ELF-1 (cell line): ENCODE data around the gene COL8A1.

Experiments used
- DNase-seq: peaks from one replicate; pipeline ENCODE4 v3.0.0-alpha.2; 2016; ENCODE audit warnings: low read depth, low spot score

The COL8A1 gene

DNA sequence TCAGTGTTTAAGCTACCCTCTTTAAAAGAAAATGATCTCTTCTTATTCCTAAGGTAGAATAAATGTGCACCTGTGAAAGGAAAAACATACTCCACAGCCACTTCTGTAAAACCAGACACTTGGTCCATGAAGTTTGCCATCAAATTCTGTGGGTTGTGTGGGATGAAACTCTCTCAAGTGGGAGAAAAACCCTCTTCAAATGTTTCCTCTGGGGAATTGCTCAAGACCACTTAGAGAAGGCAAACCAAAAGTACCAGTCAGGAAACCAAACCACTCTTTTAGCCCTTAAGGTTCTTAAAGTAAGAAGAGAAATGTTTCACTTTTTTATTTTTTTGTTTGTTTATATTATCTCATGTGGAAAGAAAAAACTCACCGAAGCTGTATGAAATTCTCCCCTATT is 1.2 kb downstream of the COL8A1 start:
- DNase-seq: no peak

DNA sequence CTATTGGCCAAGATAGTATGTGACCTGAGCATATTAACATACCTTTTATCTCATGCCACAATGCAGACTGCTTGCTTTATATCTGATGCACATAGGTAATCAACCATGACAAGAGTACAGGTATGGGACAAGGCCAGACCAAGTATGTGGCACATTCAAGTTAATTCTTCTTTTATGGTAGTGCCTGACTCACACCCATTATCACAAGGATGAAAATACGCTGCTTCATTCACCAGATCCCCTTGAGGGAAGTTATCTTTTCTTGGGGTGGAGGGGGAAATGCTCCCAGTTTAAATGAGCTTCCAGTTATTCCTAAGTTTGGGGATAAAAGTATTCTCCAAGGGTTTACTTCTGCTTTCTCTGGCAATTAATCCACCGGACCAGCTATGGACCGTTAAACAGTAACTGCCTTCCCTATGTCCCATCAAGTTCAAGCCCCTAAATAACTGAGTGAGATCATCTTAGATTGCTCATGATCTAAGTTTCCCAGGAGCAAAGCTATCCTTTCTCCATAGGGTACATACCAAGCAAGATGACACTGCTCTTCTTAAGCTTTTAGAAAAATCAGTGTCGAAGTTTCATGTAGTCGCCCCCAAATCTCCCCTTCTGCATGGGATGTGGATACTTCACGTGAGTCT is 1.9 kb downstream of the COL8A1 start:
- DNase-seq: no peak

DNA sequence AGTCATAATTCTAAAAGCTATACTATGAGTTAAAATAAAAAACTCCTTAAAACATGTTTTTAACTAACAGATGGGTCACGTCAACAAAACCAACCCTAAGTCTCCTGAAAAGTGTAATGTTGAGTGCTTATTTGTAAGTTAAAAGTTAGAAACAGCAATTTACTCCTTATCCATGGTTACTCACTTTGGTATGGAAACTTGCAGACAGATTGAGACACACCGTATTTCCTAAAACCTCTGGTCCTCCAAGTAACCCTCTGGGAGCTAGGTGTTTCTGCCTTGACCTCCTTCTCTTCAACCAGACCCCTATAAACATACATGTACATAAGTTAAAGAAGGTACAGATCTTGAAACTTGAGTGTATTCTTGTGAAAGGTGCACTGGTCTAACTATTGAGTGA is 3.1 kb downstream of the COL8A1 start:
- no peak for DNase-seq

DNA sequence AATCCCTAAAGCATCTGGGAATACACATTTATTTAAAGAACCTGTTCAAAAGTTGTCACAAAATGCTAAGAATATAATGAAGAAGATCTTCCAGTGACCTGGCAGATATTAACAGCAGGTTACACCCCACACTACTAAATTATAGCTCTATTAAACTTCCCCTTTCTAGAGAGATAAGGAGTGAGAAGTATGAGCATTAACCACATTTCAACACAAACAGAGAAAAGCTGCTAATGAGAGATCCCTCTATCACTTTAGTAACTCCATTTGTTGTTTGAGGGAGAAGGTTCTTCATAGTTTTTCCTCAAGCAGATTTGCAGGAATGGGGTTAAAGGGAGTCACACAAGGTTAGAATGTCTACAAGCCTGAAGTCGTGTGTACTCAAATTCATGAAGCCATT is 3.6 kb downstream of the COL8A1 start:
- DNase-seq: no peak

DNA sequence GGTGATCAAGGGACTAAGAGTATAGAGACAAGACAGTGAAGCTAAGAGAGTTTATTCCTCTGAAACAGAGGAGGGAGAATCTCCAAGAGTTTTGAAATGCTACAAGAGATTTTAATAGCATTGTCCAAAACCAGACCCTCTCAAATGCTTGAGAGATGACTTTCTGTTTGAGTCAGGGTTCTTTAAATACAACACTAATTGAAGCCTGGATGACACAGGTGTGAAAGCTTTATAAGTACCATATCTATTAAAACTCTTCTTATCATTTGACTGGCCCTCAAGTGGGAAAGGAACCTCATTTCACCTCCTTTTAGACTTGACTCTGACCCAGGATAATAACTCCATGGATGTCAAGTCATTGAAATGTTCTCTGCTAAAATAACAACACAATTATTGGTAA is 5.6 kb downstream of the COL8A1 start:
- no peak for DNase-seq

DNA sequence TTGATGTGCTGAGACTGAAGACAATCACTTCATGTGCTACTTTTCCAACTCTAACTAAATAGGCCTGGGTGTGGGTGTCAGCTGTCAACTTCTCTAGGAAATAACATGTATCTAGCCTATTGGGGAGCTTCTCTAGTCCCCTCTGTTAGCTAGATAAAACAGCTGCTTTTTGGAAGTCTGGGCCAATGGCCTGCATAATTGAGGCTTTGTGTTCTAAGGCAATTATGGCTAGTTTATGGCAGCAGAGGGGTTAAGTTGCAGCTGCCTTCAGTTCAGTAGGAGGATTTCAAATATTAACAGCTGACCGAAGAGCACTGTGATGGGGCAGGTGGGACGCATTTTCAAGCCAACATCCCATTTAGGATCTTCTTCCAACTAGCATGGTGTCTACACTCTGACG is 6.4 kb downstream of the COL8A1 start:
- DNase-seq: no peak

DNA sequence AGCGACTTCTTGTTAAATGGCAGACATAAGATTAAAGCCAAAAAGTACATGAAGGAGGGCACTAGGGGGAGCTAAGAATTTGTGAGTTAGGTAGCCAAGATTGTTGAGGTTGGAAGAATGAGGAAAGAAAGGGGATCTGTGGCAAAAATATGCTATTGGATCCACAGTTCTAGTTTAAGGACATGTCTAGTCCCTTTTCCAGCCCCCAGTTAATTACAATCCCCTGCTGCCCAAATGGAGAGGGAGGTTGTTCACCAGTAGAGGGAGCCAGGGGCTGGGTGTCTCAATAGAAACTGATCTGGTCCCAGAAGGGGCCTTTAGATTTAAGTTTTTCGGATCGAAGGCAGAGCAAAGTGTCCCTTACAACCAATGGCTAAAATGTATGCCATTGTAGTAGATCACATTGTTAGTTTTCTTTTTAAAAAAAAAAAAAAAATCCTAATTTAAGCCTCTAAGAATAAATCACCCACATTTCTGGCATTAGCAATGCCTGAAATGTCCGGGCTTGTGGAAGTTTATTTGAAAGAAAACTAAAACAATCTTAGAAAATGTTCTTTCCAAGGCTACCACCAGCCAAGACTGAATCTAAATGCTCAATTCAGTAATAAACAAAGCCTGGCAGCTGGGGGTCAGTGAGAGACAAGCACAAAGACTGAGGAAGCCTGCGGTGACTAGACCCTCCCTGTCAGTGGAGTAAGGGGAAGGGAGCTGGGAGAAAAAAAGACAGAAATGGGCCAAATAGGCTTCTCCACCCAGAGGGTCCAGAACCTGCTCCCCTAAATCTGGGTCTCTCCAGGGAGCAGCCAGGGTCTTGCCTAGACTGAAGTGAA is 7.1 kb downstream of the COL8A1 start:
- DNase-seq: peak; percentile 46

DNA sequence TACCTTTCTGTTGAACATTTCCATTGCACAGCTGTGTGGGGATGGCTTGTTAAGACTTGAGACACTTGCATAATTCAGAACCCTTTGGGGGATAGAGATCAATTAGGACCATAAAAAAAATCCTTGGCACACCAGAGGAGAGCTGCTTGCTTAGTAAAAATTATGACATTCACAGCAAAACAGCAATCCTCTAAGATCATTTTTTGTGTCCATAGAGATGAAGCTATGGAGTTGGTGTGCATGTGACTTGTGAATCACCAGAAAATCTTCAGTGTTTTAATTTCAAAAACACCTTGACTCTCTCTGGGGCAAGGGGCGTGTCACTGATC is 7.7 kb downstream of the COL8A1 start:
- no peak for DNase-seq

DNA sequence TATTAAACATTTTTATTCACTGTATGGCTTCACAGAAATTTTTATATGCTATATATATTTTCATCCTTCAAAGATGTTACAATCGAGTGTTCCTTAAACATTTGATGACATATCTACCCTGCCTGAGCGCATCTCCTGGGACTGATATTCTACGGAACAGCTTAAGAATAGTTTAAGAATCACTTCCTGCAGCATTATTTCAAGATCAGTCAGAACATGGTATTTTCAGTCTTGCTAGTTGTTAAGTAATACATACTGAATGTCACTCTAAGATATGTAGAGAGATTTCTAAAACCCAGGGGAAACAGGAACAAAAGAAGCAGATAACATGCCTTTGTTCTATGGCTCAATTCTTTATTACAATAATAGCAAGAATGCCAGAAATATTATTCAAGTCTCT is 8.7 kb downstream of the COL8A1 start:
- no peak for DNase-seq

DNA sequence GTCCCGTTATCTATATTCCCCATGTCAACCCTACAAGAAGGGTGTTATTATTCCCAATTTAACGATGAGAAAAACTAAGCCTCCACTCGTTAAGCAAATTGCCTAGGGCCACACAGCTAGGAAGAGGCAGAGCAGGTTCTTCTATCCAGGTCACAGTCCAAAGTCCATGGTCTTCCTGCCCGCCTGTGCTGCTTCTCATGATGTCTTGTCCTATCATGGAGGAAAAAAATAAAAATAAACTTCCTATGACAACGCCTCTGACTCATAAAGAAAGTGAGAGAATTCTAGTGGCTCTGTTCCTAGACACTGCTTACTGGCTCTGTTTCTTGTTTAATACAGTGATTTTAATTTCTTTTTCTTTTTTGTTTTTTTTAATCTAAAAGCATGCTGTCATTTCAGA is 9.7 kb downstream of the COL8A1 start:
- DNase-seq: peak; percentile 22

DNA sequence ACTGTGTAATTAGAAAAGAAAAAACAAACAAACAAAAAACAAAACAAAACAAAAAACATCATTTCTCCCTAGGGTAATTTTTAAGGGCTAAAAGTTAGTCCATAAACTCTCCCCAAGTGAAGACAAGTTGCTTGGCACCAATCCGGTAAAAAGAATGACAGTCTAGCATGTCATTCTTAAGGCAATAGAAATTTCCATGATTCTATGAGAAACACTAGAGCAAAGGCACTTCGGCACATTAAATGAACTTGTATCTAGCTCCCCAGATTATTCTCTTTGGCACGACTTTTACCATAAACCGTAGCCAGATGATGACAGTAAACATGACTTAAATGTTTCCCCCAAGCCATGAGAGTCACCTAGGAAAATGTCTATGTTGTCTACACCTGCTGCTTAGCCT is 10.1 kb downstream of the COL8A1 start:
- DNase-seq: no peak

DNA sequence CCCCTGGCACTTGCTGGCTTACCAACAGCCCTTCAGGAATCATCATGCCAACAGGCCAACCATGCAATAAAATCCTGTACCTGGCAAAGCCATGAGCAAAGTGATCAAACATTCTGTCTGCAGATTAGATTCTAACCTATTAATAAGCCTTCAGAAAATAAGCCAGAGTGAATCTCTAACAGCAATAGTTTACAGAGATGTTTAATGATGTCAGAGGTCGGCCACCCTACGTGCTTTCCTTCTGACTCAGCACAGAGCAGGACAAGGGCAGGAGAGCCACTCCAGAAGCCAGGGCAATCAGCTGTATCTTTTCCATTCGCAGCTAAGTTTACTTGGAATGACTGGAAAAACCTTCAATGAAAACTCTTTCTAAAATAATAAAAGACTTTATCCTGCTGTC is 13.1 kb downstream of the COL8A1 start:
- DNase-seq: no peak

DNA sequence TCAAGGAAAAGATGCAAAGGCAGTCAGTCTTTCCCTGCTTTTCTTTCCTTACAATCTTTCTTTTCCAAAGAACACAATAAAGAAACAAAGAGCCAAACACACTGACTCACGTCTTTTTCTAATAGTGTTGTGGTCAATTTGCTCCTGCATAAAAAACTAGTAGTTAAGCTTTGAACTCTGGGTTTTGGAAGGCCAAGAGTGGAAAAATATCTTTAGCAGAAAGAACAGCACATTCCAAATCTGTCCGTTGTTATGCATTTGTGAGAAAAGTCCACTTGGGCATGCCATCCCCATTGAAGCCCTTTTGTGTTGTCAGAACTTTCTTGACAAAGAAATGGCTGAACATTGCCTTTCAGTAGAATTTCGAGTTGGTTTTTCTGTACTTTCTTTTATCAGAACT is 18.2 kb downstream of the COL8A1 start:
- no peak for DNase-seq

DNA sequence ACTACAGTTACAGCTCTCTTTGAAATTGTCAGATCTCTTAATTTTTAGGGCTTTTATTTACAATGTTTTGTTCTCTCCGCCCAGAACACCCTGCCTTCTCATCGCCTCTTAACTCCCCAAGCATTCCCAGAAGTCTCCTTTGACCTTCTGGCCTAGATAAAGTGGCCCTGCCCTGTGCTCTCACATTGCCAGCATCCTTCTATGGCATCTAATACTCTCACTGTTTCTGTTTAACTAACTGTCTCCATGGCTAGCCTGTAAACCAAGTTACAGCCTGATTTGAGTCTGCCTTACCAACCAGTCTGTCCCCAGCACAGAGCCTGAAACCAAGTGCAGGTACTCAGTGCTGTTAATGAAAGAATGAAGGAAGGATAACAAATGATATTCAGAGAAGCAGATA is 19.9 kb downstream of the COL8A1 start:
- DNase-seq: no peak

DNA sequence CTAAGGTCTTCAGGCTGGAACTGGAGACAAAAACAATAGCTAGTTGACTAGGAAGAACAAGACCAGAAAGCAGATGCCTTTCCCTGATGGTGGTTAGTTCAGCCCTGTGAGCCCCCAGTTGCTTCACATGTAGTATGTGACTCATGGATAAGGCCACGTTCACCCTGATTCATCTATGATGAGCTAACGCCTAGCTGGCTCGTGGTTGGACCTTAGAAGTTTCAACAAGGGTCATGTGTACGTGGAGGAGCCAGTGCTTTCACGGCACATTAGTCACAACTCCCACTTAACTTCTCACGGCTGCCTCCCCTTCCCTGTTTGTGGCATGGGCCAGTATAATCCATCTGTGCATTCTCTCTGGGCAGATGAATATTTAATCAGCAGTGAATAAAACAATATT is 20.6 kb downstream of the COL8A1 start:
- DNase-seq: no peak

DNA sequence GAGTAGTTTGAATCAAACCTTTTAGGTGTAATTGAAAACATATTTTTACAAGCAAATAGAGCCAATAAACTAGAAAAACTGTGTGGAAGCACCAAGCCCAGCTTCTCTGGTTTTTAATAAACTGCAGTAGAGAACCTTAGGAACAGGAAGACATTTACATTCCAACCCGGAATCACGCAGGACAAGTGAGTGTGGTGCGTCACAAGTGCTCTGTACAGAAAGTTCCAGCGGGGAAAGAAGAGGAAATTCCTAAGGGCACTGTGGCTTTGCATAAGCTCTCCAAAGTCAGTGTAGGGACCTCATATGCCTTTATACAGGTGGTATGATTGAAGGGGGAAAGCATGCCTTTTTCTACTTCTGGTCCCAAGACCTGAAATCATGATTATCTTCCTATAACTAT is 21.6 kb downstream of the COL8A1 start:
- no peak for DNase-seq

DNA sequence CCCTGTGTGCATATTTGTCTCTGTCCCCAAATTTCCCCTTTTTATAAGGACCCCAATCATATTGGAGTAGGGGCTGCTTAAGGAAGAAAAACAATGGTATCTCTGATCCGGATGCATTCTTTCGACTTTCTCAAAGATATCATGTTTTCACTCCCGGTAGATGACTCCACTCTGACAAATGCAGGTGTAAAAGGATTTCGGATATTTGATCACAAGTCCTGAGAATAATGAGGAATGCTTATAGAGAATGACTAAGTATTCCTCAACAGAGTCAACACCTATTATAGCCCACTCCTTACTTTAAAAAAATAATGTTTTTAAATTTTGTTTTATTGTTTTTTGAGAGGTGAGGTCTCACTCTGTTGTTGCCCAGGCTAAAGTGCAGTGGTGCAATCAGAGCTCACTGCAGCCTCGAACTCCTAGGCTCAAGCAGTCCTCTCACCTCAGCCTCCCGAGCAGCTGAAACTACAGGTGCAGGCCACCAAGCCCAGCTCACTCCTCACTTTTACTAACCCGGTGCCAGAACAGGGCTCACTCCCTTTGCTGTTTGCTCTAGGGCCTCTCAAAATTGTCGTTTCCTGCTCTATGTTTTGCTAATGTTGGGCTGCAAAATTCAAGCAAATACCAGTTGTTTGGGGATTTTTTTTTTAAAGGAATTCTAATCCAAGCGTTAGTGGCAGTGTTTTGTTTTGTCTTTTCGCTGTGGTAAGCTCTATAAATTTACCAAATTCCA is 24.6 kb downstream of the COL8A1 start:
- DNase-seq: no peak

DNA sequence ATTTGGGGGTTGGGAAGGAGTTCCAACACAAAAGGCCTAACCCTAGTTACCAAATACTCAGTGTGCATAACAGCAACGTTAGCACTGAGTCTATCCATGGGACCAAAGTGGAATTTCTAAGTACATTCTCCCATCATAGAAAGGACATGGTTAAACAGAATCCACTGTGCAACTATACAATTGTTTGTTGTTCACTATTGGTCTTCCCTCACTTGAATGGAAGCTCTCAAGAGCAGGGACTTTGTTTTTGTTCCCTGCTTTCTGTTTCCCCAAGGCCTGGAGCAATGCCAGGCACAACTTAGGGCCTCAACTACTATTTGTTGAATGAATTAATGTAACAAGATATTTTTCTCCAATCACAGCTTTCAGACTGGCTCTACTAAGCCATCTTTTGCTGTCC is 25.6 kb downstream of the COL8A1 start:
- DNase-seq: no peak

DNA sequence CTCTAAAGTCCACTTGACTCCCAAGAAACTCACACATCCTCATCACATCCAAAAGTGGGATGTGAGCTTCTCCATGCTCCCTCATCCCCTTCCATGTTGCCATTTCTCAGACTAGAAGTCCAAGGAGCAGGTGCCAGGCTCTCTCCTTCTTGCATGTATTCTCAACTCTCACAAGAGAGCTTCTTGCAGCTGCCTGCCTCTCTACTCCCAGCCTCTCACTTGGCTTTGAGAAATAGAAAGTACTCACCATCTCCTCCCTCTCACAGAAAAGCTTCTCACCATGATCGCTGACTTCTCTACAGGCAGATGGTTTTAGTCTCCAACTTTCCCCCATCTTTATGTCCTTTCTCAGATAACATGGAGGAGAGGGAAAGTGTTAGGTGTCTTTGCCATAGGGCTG is 26.6 kb downstream of the COL8A1 start:
- no peak for DNase-seq

DNA sequence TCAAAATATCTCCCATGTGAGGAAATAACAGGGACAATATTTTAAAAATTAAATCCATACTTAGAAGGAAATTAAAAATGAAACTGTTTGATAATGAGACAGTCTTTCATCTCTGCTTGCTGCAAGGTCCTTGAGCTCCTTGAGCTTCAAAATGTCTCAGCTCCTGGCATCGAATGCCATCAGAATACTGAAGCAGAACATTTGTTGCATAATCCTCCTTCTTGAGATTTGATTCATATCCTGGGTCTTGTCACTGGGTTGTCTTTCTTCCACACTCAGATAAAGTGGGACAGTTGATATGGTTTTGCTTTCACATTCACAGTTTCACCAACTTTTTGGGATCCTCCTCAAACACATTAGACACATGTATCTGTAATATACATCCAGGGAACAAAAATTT is 27.8 kb downstream of the COL8A1 start:
- DNase-seq: no peak

DNA sequence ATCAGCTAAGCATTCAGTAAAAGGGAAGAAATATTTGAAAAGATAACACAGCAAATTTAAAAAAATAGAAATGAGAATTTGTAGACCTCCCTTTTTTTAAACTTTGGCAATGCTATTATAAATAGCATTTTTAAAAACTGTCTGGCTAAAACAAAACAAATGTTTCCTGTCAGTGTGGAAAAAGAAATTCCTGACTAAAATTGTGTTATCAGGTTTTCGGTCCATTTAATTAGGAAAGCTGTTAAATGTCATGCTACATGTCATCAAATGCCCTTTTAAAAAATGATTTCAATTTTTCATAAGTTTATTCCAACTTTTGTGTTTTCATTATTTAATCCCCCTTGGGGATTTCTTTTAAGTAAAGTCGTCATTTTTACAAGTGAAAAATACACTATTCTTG is 29.6 kb downstream of the COL8A1 start:
- DNase-seq: no peak

DNA sequence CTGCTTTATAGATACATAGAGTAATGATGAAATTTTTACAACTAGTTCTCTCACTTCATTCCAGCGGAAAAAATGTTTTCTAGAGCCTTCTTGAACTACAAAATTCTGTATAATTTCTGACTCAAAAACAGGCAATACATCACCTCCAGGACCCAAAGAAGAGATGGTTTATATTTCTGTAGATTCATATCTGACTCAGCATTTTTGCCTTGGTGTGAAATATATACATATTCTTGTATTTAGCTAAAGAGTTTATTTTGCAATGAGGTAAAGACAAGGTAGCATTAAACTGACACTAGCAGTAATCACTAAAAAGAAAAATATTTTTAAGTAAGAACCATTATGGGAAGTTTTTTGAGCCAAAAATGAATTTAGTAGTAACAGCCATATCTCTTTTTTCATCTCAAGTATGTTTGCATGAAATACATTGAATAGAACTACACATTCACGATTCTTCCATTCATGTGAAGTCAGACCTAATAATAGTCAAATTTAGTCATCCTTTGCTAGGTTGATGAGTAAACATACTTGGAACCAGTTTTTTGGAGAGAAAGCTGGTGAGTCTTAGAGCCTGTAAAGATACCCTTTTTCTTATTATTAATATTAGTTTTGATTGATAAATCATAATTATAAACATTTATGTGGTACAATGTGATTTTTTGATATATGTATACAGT is 31.6 kb downstream of the COL8A1 start:
- DNase-seq: no peak
